Epithelial cell of proximal tubule (primary cell): ENCODE data around the gene CRABP2. TPM values are rescaled to one million over a fixed set of nuclear protein-coding genes. Genes with fewer than 3 reads are reported as not detected.

Experiments used
- DNase-seq: peaks from one replicate; pipeline ENCODE4 v3.0.0-alpha.2; 2011; ENCODE audit warnings: low read depth
- H3K4me3 ChIP-seq: 2 replicates; pipeline ENCODE4 v1.5.1; 2011; ENCODE audit warnings: low read depth, mild to moderate bottlenecking, low read length
- CTCF ChIP-seq: conservative IDR thresholded peaks from 2 replicates; pipeline ENCODE4 v1.5.1; 2012; ENCODE audit warnings: low read depth, mild to moderate bottlenecking, low read length
- total RNA-seq: library from RNA; depleted of rRNA; stranded (reverse); fragments of >200 nt; gene quantifications from 2 replicates; pipeline ENCODE4 v1.2.3, GENCODE V29; 2015

Gene CRABP2
- total RNA-seq, 1 donor from 2014 or later = 77.1 TPM

GRCh38 chr1:156721535-156721934, 16.2 kb upstream of the CRABP2 start:
- no peak overlapping the region for H3K4me3 ChIP-seq
- DNase-seq = no peak
- no peak for TF ChIP-seq CTCF

- TF ChIP-seq CTCF = no peak
- no peak overlapping the region for H3K4me3 ChIP-seq
- no peak for DNase-seq
These were observed 15.7 kb upstream of the CRABP2 start for GRCh38 chr1:156721131-156721530.

- no peak for DNase-seq
- H3K4me3 ChIP-seq = no peak overlapping the region
- no peak for TF ChIP-seq CTCF
These were observed 12.0 kb upstream of the CRABP2 start for GRCh38 chr1:156717351-156717750.

GRCh38 chr1:156714830-156715229, 9.4 kb upstream of the CRABP2 start:
- H3K4me3 ChIP-seq = no peak overlapping the region
- DNase-seq = no peak
- TF ChIP-seq CTCF = no peak

- H3K4me3 ChIP-seq = no peak overlapping the region
- no peak for DNase-seq
- TF ChIP-seq CTCF = no peak
These were observed 7.2 kb upstream of the CRABP2 start for GRCh38 chr1:156712626-156713025.

GRCh38 chr1:156711011-156711817, 5.8 kb upstream of the CRABP2 start:
- no peak for DNase-seq
- no peak overlapping the region for H3K4me3 ChIP-seq
- no peak for TF ChIP-seq CTCF
